BE2C (cell line): ENCODE data around the gene THY1.

ENCODE experiments used
- DNase-seq: peaks from one replicate; pipeline ENCODE4 v3.0.0-alpha.2; 2020
- H3K27me3 ChIP-seq: fragments of 250-450 bp; sonication (Bioruptor Pico); 2 replicates; pipeline ENCODE4 v1.5.1; 2020; ENCODE audit warnings: mild to moderate bottlenecking
- H3K36me3 ChIP-seq: fragments of 250-450 bp; sonication (Bioruptor Pico); 2 replicates; pipeline ENCODE4 v1.5.1; 2020; ENCODE audit warnings: mild to moderate bottlenecking
- H3K4me1 ChIP-seq: fragments of 250-450 bp; sonication (Bioruptor Pico); 2 replicates; pipeline ENCODE4 v1.5.1; 2020
- H3K4me3 ChIP-seq: 2 replicates; pipeline ENCODE4 v1.5.1; 2011; ENCODE audit warnings: low read depth, low read length
- H3K9me3 ChIP-seq: fragments of 250-450 bp; sonication (Bioruptor Pico); 2 replicates; pipeline ENCODE4 v1.5.1; 2020
- CTCF ChIP-seq: IDR thresholded peaks from 2 replicates; pipeline ENCODE4 v1.5.1; 2012; ENCODE audit warnings: mild to moderate bottlenecking, low read depth, low read length

THY1 gene

GRCh38 chr11:119431523-119431922 lies 8.6 kb upstream of the THY1 start:
- TF ChIP-seq CTCF = no peak
- Histone ChIP-seq H3K4me1 (peaks cover 23% of the 10 kb centered on the region), H3K36me3 (no peaks in the 10 kb centered on the region; the same call in 1 of the 2 replicates), H3K4me3 (no peak overlapping the region), H3K27me3 (no peaks in the 10 kb centered on the region), H3K9me3 (no peaks in the 10 kb centered on the region)
- DNase-seq = no peak

- Histone ChIP-seq H3K36me3 (no peaks in the 10 kb centered on the region), H3K4me3 (no peak overlapping the region), H3K4me1 (peaks cover 21% of the 10 kb centered on the region), H3K27me3 (no peaks in the 10 kb centered on the region), H3K9me3 (no peaks in the 10 kb centered on the region)
- no peak for TF ChIP-seq CTCF
- DNase-seq = no peak
These were observed 4.3 kb upstream of the THY1 start for GRCh38 chr11:119427279-119427678.

- H3K27me3 ChIP-seq = no peaks in the 10 kb centered on the region
- no peaks in the 10 kb centered on the region for H3K9me3 ChIP-seq
- H3K4me1 ChIP-seq = peaks cover 18% of the 10 kb centered on the region
- H3K4me3 ChIP-seq = no peak overlapping the region
- peaks cover 6% of the 10 kb centered on the region for H3K36me3 ChIP-seq
- TF ChIP-seq CTCF = no peak
- DNase-seq = no peak
These were observed 3.2 kb upstream of the THY1 start for GRCh38 chr11:119426142-119426541.

- no peak for TF ChIP-seq CTCF
- H3K27me3 ChIP-seq = no peaks in the 10 kb centered on the region
- H3K4me1 ChIP-seq = peaks cover 18% of the 10 kb centered on the region
- no peaks in the 10 kb centered on the region for H3K9me3 ChIP-seq
- H3K4me3 ChIP-seq = no peak overlapping the region
- peaks cover 20% of the 10 kb centered on the region for H3K36me3 ChIP-seq
- peak; percentile 35 for DNase-seq
These were observed 1.8 kb upstream of the THY1 start for GRCh38 chr11:119424775-119425174.

GRCh38 chr11:119424276-119424675 lies 1.3 kb upstream of the THY1 start:
- Histone ChIP-seq H3K4me1 (peaks cover 18% of the 10 kb centered on the region), H3K27me3 (no peaks in the 10 kb centered on the region), H3K36me3 (peaks cover 25% of the 10 kb centered on the region), H3K4me3 (no peak overlapping the region), H3K9me3 (no peaks in the 10 kb centered on the region)
- TF ChIP-seq CTCF = no peak
- DNase-seq = no peak

GRCh38 chr11:119423509-119424254 lies 710 bp upstream of the THY1 start:
- TF ChIP-seq CTCF = no peak
- no peaks in the 10 kb centered on the region for H3K9me3 ChIP-seq
- no peak for DNase-seq
- H3K4me3 ChIP-seq = peak overlapping the region; percentile 81
- H3K27me3 ChIP-seq = no peaks in the 10 kb centered on the region
- peaks cover 31% of the 10 kb centered on the region for H3K36me3 ChIP-seq
- peaks cover 18% of the 10 kb centered on the region for H3K4me1 ChIP-seq
